Measurements from ENCODE around the gene SASH1.
A peak's percentile ranks its signal among the peaks of the same experiment; 100 is the strongest.

Gene SASH1

DNA sequence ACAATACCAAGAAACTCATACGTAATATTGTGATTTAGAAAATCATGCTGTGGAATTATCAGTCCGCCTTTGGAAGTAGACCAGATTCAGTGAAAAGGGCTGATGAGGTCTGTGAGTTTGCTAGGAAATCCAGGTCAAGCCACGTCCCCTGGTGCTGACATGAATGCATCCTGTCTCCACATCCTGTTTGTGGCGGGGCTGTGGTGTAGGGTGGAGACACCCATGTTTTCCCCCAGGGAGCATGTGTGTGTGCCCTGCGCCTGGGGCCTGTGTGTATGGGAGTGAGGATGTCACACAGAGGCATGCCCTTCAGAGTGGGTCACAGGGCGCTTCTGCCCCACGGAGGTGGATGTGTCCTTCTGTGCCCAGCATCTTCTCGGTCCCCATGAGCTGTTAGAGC lies 109.1 kb downstream of the SASH1 start:
- DNase-seq: no peak
- TF ChIP-seq GATA1 (IDR thresholded peaks at IDR 0.05; ENCODE audit: low read depth, low read length) (no peak), POLR2A (IDR thresholded peaks at IDR 0.05; ENCODE audit: low read length) (no peak)

DNA sequence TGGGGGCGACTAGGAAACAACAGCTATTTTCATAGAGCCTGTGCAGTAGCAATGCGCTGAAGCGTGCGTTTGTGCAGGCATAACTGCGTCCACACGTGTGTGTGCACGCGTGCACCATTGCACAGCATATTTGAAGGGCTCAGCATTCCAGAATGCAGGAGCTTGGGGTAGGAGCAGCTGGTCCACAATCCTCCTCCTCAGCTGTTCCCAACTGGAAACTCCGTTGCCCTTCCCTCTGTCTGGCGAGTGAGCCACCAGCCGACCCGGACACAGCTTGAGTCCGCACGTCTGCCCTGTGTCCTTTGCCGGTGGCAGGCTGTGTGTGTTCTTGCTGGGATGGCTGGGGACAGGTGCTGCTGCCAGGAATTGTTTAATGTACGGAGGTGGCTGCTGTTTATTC lies 110.2 kb downstream of the SASH1 start:
- DNase-seq: no peak
- TF ChIP-seq GATA1 (IDR thresholded peaks at IDR 0.05; ENCODE audit: low read depth, low read length) (no peak), POLR2A (IDR thresholded peaks at IDR 0.05; ENCODE audit: low read length) (no peak)

DNA sequence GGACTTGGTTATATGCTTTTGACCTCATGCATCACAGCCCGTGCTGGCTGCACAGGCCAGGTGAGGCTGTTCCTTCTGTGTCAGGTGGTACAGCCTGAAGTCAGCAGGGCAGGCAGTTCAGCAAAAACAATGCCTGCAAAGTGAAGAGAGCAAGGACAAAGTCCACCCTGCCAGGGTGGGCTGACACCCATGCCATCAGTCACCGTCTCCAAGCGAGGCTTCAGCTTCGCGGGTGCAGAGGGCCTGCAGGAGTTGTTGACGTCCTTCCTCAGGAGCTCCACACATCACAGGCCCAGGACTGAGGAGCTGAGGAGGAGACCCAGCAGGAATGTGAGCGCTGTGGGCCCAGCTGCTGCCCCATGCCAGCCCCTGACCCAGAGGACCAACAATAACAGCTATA lies 111.3 kb downstream of the SASH1 start:
- no peak for TF ChIP-seq GATA1 (IDR thresholded peaks at IDR 0.05; ENCODE audit: low read depth, low read length)
- no peak for TF ChIP-seq POLR2A (IDR thresholded peaks at IDR 0.05; ENCODE audit: low read length)
- no peak for DNase-seq

DNA sequence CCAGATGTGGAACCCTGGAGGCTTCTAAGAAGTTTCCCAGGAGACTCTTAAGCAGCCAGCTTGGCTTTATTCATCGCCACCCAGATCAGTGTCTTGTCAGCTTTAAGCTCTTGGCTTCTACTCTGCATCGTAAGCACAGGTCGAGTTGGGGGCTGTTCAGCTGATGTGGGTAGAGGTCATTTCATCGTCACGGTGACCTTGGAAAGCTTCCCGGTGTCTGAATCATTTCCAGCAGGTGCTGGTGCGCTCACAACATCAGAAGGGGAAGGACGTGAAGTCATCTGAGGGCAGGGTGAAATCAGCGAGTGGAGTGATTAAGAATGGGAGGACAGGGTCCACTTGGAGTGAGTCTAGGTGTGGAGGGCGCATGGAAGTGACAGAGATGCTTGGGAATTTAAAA lies 112.6 kb downstream of the SASH1 start:
- no peak for DNase-seq
- TF ChIP-seq POLR2A (IDR thresholded peaks at IDR 0.05; ENCODE audit: low read length): no peak
- TF ChIP-seq GATA1 (IDR thresholded peaks at IDR 0.05; ENCODE audit: low read depth, low read length): no peak

DNA sequence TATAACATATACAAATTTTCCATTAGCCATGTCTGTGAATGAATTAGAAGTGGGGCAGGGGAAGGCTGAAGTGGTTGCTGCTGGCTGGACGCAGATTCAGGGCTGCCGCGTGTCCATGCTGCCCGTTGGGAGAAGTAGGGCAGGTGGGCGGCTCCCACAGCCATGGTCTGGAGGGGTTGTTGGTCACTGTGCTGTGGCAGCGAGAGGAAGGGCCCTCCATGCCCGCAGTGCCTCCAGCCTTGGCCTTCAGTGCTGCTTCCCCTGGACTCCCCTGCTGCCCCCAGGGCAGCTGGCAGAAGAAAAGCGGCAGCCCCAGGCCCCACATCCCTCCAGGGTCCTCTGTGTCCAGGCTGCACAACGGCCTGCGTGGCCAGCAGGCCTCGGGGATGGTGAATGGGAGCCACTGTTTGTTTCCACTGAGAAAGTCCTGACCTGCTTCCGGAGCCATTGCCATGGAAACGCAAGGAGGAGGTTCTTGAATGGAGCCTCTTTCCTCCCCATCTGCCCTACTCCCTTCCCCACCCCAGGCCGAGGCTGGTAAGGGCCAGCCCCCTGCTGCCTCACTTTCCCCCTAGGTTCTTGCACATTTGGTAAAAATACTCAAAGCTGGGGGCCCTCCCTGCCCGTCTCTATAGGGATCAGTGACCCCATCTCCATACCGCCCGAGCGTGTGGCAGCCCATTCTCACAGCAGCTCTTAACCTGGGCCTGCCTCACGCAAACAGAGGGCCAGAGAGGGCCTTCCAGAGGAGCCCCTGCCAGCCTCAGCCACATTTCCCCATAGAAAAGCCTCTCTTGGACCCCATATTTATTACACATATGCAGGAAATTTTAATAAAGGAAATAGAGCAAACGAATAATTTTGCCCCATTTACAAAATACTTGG lies 113.3 kb downstream of the SASH1 start:
- no peak for DNase-seq
- TF ChIP-seq POLR2A (IDR thresholded peaks at IDR 0.05; ENCODE audit: low read length) (no peak), GATA1 (IDR thresholded peaks at IDR 0.05; ENCODE audit: low read depth, low read length) (no peak)

DNA sequence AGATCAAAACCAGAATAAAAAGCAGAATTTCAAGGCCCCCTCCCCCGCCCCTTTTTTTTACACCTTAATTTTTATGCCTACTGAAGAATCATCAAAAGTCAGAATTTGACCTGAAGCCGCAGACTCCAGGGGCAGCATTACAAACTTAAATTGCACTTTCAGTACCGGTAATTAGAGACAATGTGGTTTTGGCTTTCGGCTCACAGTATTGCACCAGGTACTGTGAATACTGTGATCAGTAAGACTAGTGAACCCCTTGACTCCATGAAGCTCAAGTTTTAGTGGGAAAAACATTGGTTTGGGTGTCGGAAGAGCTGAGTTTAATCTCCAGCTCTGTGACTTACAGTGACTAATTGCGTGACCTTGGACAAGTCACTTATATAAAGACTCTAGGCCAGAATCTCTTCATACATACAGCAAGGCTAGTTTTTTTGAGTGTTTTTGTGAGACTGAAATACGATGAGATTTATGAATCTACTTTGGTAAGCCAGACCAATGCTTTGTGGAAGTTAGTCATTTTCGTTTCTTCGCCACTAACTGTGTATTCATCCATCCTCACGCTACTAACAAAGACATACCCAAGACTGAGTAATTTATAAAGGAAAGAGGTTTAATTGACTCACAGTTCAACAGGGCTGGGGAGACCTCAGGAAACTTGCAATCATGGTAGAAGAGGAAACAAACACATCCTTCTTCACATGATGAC lies 114.7 kb downstream of the SASH1 start:
- no peak for DNase-seq

DNA sequence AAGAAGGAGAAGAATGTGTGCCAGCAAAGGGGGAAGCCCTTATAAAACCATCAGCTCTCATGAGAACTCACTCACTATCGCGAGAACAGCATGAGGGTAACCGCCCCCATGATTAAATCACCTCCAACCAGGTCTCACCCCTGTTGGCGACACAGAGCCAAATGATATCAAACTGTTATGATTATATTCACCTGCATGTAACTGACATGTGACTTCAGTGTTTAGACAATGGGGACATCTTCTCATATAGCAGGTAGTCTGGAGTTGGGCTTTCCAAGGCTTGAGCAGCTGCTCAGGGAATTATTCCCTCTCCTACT lies 115.2 kb downstream of the SASH1 start:
- DNase-seq: no peak
- TF ChIP-seq POLR2A (IDR thresholded peaks at IDR 0.05; ENCODE audit: low read length): no peak
- no peak for TF ChIP-seq GATA1 (IDR thresholded peaks at IDR 0.05; ENCODE audit: low read depth, low read length)

More for the DNA sequence above, 114.7 kb downstream of the SASH1 start:
- TF ChIP-seq POLR2A (IDR thresholded peaks at IDR 0.05; ENCODE audit: low read length) (no peak), GATA1 (IDR thresholded peaks at IDR 0.05; ENCODE audit: low read depth, low read length) (no peak)

DNA sequence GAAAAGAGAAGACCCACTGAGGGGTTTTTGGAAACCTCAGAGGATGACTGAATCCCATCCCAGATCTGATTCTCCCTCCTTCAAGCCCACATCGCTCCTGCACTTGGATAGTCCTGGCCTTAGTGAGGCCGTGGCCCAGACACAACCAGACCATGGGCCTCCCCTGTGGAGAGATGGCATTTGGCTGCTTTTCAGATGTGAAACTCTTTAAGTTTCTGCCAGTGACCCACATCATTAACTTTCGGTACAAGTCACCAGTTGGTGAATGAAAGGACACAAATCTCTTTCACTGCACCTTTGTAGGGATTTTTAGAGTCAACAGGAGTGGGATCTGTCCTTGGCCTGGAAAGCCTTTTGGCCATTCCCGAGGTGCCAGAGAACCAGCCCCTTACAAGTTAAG lies 116.6 kb downstream of the SASH1 start:
- TF ChIP-seq POLR2A (IDR thresholded peaks at IDR 0.05; ENCODE audit: low read length) (no peak), GATA1 (IDR thresholded peaks at IDR 0.05; ENCODE audit: low read depth, low read length) (no peak)
- no peak for DNase-seq

DNA sequence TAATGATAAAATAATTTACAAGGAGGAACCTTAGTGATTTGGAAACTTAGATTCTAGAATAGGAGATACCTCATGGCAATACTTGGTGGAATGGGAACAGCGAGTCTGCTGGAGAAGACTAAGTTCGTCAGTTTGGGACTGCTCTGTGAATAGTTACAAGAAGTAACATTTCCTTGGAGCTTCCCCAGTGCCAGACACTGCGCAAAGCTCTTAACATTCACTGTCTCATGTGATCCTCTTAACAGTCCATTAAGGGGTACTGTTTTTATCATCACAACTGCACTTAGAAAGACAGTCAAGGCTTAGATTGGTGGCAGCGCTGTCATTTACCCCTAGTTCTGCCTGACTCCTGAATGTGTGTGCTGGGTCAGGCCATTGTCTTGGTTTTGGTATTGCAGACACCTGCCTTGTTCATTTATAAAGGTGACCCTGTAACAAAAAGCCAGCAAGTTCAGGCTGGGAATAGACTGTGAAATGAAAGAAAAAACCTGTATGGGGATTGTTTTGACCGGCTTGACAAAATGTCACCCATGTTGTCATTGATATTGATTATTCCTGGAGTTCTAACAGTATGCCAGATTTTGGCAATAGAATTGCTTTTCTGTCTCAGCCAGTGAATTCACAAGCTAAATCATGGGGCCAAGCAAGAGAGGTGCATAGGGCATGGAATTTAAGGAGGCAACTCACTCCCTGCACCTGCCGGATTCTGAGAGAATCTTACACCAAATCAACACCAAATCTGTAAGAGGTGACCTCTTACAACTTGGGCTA lies 118.4 kb downstream of the SASH1 start:
- DNase-seq: no peak
- TF ChIP-seq POLR2A (IDR thresholded peaks at IDR 0.05; ENCODE audit: low read length) (no peak), GATA1 (IDR thresholded peaks at IDR 0.05; ENCODE audit: low read depth, low read length) (no peak)

DNA sequence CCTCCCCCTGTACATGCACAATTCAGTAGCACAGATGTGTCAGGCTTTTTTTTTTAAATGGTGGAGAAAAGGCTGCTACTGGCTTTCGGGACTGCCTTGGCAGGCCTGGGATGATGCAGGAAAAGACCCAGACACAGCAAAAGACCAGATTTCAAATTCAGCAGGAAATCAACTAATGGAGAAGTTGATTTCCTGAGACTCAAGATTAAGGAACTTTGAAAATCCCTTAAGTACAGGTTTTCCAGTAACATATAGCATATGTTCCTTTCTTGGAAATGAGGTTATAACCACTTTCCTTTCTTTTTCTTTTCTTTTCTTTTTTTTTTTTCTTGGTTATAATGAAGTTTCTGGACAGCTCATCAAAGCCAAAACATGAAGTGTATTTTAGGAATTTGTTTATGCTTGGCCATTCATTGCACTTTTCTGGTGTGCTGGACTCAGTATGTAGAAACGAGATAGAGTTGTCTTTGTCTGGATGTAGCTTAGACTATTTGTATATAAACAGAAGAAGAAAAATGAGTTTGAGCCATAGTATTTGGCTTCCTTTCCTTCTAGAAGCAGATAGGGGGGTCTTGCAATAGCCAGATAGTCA lies 119.4 kb downstream of the SASH1 start:
- TF ChIP-seq POLR2A (IDR thresholded peaks at IDR 0.05; ENCODE audit: low read length) (no peak), GATA1 (IDR thresholded peaks at IDR 0.05; ENCODE audit: low read depth, low read length) (no peak)
- no peak for DNase-seq

DNA sequence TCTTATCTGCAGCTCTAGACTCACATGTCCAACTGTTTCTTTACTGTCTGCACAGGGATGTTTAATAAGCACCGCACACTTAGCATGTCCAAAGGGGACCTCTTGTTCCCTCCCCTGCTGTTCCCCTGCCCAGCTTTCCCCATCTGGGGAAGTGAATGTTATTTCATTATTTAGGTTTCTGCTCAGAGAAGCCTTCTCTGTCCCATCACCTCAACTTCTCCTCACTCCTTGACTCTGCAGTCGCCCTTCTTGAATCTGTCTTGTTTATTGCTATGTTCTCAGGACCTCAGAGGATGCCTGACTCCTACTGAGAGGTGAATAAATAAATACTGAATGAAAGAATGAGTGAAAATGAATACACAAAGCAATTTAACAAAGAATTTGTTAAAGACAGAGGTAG lies 121.0 kb downstream of the SASH1 start:
- no peak for TF ChIP-seq POLR2A (IDR thresholded peaks at IDR 0.05; ENCODE audit: low read length)
- TF ChIP-seq GATA1 (IDR thresholded peaks at IDR 0.05; ENCODE audit: low read depth, low read length): no peak
- DNase-seq: no peak

DNA sequence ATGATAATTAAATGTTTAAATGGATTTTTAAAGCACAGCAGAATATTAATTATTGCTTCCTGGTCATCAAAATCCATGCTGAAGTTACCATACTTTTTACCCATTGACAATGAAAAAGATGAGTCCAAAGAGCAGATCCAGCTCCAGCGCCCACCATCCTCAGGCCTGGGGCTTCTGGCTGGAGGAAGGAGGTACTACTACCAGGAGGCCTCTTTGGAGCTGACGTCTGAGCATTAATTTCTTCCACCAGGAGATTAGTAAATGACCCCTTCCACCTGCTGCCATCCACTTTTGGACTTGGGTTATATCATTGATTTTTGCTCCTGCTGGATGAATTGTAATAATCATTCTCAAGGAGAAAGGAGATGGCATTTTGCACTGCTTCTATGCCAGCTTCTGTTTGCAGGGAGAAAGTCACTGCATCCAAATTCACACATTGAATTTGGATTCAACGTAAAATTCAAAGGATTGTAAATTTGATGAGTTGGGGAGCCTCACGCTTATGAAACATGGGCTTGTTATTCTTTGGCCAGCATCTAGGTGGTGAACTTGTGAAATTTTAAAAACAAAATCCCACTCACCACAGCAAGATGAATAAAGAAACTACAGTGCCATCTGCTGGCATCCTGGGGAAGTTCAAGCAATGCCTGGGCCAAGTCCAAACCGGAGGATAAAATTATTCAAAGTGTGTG lies 121.8 kb downstream of the SASH1 start:
- TF ChIP-seq POLR2A (IDR thresholded peaks at IDR 0.05; ENCODE audit: low read length): no peak
- TF ChIP-seq GATA1 (IDR thresholded peaks at IDR 0.05; ENCODE audit: low read depth, low read length): no peak

DNA sequence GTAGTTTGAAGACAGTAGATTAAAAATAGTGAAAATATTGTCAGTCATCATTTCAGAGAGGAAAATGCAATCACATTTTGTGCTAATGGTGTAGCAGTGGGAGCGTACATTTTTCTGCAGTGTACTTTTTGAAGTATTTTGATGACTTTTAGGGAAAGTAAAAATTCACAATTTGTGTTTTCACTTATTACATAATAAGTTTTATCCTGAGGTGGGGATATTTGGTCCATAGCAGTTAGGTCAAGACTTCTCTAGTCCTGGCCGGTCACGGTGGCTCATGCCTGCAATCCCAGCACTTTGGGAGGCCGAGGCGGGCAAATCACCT lies 122.3 kb downstream of the SASH1 start:
- TF ChIP-seq POLR2A (IDR thresholded peaks at IDR 0.05; ENCODE audit: low read length) (no peak), GATA1 (IDR thresholded peaks at IDR 0.05; ENCODE audit: low read depth, low read length) (no peak)

More for the DNA sequence above, 121.8 kb downstream of the SASH1 start:
- peak; percentile 34 to 54 for DNase-seq

More for the DNA sequence above, 122.3 kb downstream of the SASH1 start:
- DNase-seq: no peak
